ENCODE results near the gene AFDN.

AFDN gene

GRCh38 chr6:167856474-167856873, 29.8 kb downstream of the AFDN start:
- no peak for DNase-seq (ENCODE audit: low spot score)
- Histone ChIP-seq H3K27me3 (ENCODE audit: insufficient read depth, poor library complexity, severe bottlenecking) (no peaks in the 10 kb centered on the region), H3K4me3 (ENCODE audit: severe bottlenecking) (no peak overlapping the region), H3K36me3 (ENCODE audit: low read depth) (no peaks in the 10 kb centered on the region; the same call in 1 of the 2 replicates), H3K9me3 (ENCODE audit: severe bottlenecking) (no peaks in the 10 kb centered on the region), H3K4me1 (ENCODE audit: insufficient read depth, poor library complexity, severe bottlenecking) (peaks cover 68% of the 10 kb centered on the region), H3K27ac (ENCODE audit: poor library complexity, severe bottlenecking) (peak overlapping the region; percentile 91)
- ATAC-seq (ENCODE audit: low read depth): no peak
- TF ChIP-seq, protein P1, sequence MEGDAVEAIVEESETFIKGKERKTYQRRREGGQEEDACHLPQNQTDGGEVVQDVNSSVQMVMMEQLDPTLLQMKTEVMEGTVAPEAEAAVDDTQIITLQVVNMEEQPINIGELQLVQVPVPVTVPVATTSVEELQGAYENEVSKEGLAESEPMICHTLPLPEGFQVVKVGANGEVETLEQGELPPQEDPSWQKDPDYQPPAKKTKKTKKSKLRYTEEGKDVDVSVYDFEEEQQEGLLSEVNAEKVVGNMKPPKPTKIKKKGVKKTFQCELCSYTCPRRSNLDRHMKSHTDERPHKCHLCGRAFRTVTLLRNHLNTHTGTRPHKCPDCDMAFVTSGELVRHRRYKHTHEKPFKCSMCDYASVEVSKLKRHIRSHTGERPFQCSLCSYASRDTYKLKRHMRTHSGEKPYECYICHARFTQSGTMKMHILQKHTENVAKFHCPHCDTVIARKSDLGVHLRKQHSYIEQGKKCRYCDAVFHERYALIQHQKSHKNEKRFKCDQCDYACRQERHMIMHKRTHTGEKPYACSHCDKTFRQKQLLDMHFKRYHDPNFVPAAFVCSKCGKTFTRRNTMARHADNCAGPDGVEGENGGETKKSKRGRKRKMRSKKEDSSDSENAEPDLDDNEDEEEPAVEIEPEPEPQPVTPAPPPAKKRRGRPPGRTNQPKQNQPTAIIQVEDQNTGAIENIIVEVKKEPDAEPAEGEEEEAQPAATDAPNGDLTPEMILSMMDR (IDR thresholded peaks at IDR 0.05; ENCODE audit: poor library complexity, severe bottlenecking): no peak

DNA sequence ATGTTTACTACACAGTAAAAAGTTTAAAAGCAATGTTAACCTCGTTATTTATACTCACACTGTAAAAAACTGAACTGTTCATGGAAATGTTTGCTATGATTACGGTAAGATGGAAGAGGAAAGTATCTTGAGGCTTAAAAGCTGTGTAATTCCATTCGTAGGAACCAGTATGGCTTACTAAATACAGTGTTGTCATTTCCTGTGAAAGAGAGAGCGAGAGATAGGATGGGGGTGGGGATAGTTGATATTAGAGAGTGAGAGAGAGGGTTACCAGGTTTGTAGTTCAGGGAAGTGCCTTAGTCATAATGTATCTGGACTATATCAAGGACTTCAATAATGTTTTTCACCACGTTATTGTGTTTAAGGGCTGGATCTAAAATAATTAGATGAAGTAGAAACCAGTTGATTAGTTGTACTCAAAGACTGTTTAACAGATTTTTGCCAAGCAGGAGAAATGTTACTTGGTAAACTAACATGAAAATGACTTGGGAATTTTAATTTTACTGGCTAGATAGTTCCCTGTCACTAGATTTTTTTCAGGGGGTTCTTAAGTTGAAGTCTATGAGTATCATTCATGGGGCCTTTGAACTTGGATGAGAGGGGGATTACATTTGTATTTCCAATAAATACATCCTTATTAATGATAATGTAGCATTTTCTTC, 30.4 kb downstream of the AFDN start:
- no peak for DNase-seq (ENCODE audit: low spot score)
- H3K4me3 ChIP-seq (ENCODE audit: severe bottlenecking): no peak overlapping the region
- H3K36me3 ChIP-seq (ENCODE audit: low read depth): no peaks in the 10 kb centered on the region; the same call in 1 of the 2 replicates
- peak overlapping the region; percentile 91 for H3K27ac ChIP-seq (ENCODE audit: poor library complexity, severe bottlenecking)
- no peaks in the 10 kb centered on the region for H3K27me3 ChIP-seq (ENCODE audit: insufficient read depth, poor library complexity, severe bottlenecking)
- ATAC-seq (ENCODE audit: low read depth): peak; percentile 72
- H3K4me1 ChIP-seq (ENCODE audit: insufficient read depth, poor library complexity, severe bottlenecking): peaks cover 62% of the 10 kb centered on the region
- TF ChIP-seq, protein P1 (IDR thresholded peaks at IDR 0.05; ENCODE audit: poor library complexity, severe bottlenecking): no peak
- no peaks in the 10 kb centered on the region for H3K9me3 ChIP-seq (ENCODE audit: severe bottlenecking)

GRCh38 chr6:167858086-167858591, 31.4 kb downstream of the AFDN start:
- Histone ChIP-seq H3K27me3 (ENCODE audit: insufficient read depth, poor library complexity, severe bottlenecking) (no peaks in the 10 kb centered on the region), H3K4me3 (ENCODE audit: severe bottlenecking) (no peak overlapping the region), H3K27ac (ENCODE audit: poor library complexity, severe bottlenecking) (peak overlapping the region; percentile 91), H3K4me1 (ENCODE audit: insufficient read depth, poor library complexity, severe bottlenecking) (peaks cover 58% of the 10 kb centered on the region), H3K36me3 (ENCODE audit: low read depth) (no peaks in the 10 kb centered on the region; the same call in 1 of the 2 replicates), H3K9me3 (ENCODE audit: severe bottlenecking) (no peaks in the 10 kb centered on the region)
- TF ChIP-seq, protein P1 (IDR thresholded peaks at IDR 0.05; ENCODE audit: poor library complexity, severe bottlenecking): no peak
- ATAC-seq (ENCODE audit: low read depth) (no peak), DNase-seq (ENCODE audit: low spot score) (no peak)

DNA sequence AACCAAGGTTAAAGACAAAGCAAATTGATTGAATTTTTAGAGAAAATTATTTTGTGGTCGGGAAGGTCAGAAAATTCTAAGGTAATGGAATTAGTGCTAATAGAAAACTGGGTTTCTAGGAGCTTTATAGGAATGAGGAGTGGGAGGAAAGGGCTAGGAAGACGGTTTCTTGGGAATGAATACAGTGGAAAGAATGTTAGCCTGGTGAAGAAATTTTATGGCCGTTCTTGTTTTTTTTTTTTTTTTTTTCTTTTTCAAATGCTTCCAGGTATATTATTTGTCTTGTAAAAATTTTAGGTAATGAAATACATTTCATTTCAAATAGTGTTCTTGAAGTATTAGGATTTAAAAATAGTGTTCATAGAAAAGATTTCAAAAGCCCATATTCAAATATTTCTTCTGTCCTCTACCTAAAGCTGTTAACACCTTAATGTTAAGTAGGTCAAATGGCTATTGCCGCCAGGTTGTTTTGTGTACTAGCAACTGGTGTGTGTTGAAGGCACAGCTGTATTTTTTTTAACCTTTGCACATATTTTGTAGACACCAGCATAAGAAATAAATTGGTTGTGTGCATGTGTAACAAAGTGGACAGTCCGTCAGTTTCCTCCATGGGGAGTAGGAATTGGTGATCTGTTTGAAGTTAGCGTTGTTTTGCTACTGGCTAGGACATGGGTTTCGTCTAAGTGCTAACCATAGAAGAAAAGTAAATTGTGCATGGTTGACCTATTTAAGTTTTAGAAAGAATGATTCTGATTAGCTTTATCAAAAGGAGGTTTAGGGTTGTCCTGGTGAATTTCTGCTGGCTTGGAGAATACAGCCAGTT, 32.3 kb downstream of the AFDN start:
- H3K4me1 ChIP-seq (ENCODE audit: insufficient read depth, poor library complexity, severe bottlenecking): peaks cover 52% of the 10 kb centered on the region
- TF ChIP-seq, protein P1 (IDR thresholded peaks at IDR 0.05; ENCODE audit: poor library complexity, severe bottlenecking): no peak
- H3K27me3 ChIP-seq (ENCODE audit: insufficient read depth, poor library complexity, severe bottlenecking): no peaks in the 10 kb centered on the region
- DNase-seq (ENCODE audit: low spot score) (no peak), ATAC-seq (ENCODE audit: low read depth) (no peak)
- no peaks in the 10 kb centered on the region for H3K9me3 ChIP-seq (ENCODE audit: severe bottlenecking)
- peak overlapping the region; percentile 91 for H3K27ac ChIP-seq (ENCODE audit: poor library complexity, severe bottlenecking)
- H3K36me3 ChIP-seq (ENCODE audit: low read depth): no peaks in the 10 kb centered on the region; the same call in 1 of the 2 replicates
- H3K4me3 ChIP-seq (ENCODE audit: severe bottlenecking): no peak overlapping the region
